Stimulated activated CD8-positive, alpha-beta memory T cell treated with anti-CD3 and anti-CD28 coated beads, Interleukin-12 subunit alpha, Interleukin-12 subunit beta, amount 100 ng/mL, for 24 hours (primary cell): ENCODE measurements around the gene PSMA3.

ENCODE experiments used
- DNase-seq: peaks from one replicate; pipeline ENCODE4 v3.0.0-alpha.2; 2020; ENCODE audit errors: extremely low read depth

PSMA3 gene

GRCh38 chr14:58272588-58273372 is 28.1 kb downstream of the PSMA3 start:
- DNase-seq: no peak

- no peak for DNase-seq
Observed at GRCh38 chr14:58274881-58275280, 30.2 kb downstream of the PSMA3 start.

GRCh38 chr14:58275527-58276190 is 31.0 kb downstream of the PSMA3 start:
- no peak for DNase-seq

- no peak for DNase-seq
Observed at GRCh38 chr14:58276208-58276607, 31.6 kb downstream of the PSMA3 start.

GRCh38 chr14:58278177-58278576 is 33.5 kb downstream of the PSMA3 start:
- DNase-seq: no peak

GRCh38 chr14:58280954-58281787 is 36.5 kb downstream of the PSMA3 start:
- DNase-seq: no peak

- DNase-seq: no peak
Observed at GRCh38 chr14:58281969-58282368, 37.3 kb downstream of the PSMA3 start.

GRCh38 chr14:58282925-58283593 is 38.4 kb downstream of the PSMA3 start:
- no peak for DNase-seq

- DNase-seq: no peak
Observed at GRCh38 chr14:58283730-58284129, 39.1 kb downstream of the PSMA3 start.

- no peak for DNase-seq
Observed at GRCh38 chr14:58285132-58285531, 40.5 kb downstream of the PSMA3 start.

- DNase-seq: no peak
Observed at GRCh38 chr14:58287607-58288042, 43.0 kb downstream of the PSMA3 start.

GRCh38 chr14:58288106-58288792 is 43.6 kb downstream of the PSMA3 start:
- no peak for DNase-seq

GRCh38 chr14:58291646-58292045 is 47.0 kb downstream of the PSMA3 start:
- no peak for DNase-seq

GRCh38 chr14:58292187-58292586 is 47.5 kb downstream of the PSMA3 start:
- DNase-seq: no peak

- no peak for DNase-seq
Observed at GRCh38 chr14:58294201-58294600, 49.6 kb downstream of the PSMA3 start.

- DNase-seq: no peak
Observed at GRCh38 chr14:58296726-58297125, 52.1 kb downstream of the PSMA3 start.

GRCh38 chr14:58297412-58297761 is 52.7 kb downstream of the PSMA3 start:
- no peak for DNase-seq

- peak; percentile 97 for DNase-seq
Observed at GRCh38 chr14:58297762-58298476, 53.3 kb downstream of the PSMA3 start.

GRCh38 chr14:58298477-58299400 is 54.1 kb downstream of the PSMA3 start, which contains the start of gene ARID4A:
Gene ARID4A, plus strand, starts transcription at chr14:58298555. Its CDS starts 1,300 bp downstream, at chr14:58299855.
- DNase-seq: no peak
